Coronary artery (tissue), 2 donors: Measurements from ENCODE around the gene BACH2.

Experiments
- DNase-seq: peaks from one replicate; pipeline ENCODE4 v3.0.0-alpha.2; 2017; ENCODE audit warnings: low spot score
- H3K27ac ChIP-seq, 2 donors: fragments of 200-600 bp; sonication (generic); one replicate each; pipeline ENCODE4 v1.5.1; 2016 to 2019
- H3K4me3 ChIP-seq: fragments of 200-600 bp; sonication (generic); 2 replicates; pipeline ENCODE4 v1.5.1; 2016; ENCODE audit warnings: mild to moderate bottlenecking, moderate library complexity
- TF ChIP-seq, protein P1 (sequence below): fragments of 200-600 bp; sonication (generic); IDR thresholded peaks from one replicate; pipeline ENCODE4 v1.5.1; 2019; ENCODE audit warnings: antibody characterized with exemption

Gene BACH2

DNA sequence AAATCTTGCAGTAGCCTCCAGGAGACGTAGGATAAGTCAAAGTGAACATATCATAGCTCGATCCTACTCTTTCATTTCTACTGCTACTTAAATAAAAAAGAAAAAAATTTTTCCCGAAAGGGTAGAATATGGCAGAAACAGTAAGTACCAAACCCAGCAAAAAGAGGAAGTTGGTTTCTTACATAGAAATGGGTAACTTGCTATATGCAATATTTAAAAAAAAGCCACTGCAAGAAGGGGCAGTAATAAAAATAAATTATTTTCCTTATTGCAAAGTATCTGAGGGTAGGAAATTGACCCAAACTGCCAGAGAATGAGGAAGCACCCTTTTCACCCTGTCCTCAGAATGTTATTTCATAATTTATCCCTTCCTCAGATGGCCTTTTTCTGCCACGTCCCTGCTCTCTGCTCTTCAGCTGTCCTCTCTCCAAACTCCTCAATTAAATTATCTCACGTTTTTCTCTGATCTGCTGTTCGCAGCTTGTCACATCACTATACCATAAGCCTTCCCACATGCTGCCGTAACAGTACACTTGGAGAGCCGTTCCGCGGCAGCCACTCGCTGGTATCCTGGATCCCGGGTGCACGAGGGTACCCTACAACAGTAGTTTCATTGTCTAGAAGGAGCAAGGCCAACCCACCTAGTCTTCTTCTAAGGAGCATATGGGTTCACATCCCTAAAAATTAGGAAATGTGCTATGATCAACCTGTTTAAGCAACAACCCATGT is 149.6 kb downstream of the BACH2 start:
- Histone ChIP-seq H3K27ac (no peak overlapping the region), H3K4me3 (no peak overlapping the region)
- TF ChIP-seq, protein P1, sequence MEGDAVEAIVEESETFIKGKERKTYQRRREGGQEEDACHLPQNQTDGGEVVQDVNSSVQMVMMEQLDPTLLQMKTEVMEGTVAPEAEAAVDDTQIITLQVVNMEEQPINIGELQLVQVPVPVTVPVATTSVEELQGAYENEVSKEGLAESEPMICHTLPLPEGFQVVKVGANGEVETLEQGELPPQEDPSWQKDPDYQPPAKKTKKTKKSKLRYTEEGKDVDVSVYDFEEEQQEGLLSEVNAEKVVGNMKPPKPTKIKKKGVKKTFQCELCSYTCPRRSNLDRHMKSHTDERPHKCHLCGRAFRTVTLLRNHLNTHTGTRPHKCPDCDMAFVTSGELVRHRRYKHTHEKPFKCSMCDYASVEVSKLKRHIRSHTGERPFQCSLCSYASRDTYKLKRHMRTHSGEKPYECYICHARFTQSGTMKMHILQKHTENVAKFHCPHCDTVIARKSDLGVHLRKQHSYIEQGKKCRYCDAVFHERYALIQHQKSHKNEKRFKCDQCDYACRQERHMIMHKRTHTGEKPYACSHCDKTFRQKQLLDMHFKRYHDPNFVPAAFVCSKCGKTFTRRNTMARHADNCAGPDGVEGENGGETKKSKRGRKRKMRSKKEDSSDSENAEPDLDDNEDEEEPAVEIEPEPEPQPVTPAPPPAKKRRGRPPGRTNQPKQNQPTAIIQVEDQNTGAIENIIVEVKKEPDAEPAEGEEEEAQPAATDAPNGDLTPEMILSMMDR = no peak
- no peak for DNase-seq

GRCh38 chr6:90146024-90146423 is 150.6 kb downstream of the BACH2 start:
- Histone ChIP-seq H3K4me3 (no peak overlapping the region), H3K27ac (no peak overlapping the region)
- TF ChIP-seq, protein P1 = no peak
- no peak for DNase-seq

DNA sequence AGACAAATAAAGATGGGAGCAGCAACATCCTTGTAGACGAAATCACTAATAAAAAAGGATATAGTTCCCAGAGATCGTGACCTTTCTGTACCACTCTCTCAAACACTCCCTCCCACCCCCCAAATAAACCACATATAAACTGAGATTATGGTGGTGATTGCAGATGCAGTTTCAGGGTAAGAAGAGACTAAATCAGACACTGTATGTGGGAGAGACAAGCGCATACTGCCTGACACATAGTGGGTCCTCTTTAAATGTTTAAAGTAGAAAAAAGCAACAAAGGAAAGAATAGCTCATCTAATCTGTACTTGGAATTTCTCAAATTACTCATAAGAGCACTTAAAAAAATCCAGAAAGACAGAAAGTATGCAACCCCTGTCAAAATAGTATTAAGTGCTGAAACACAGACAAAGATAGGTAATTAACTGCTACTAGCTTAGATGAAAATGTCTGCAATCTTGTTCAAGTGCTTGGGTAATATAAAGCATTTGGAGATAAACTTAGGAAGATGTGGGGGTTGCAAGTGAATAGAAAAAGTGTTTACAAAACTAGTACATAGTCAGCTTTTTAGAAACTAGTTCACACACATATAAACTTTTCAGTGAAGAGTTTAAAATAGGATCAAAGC is 151.6 kb downstream of the BACH2 start:
- TF ChIP-seq, protein P1 = no peak
- Histone ChIP-seq H3K27ac (no peak overlapping the region), H3K4me3 (no peak overlapping the region)
- DNase-seq = no peak

DNA sequence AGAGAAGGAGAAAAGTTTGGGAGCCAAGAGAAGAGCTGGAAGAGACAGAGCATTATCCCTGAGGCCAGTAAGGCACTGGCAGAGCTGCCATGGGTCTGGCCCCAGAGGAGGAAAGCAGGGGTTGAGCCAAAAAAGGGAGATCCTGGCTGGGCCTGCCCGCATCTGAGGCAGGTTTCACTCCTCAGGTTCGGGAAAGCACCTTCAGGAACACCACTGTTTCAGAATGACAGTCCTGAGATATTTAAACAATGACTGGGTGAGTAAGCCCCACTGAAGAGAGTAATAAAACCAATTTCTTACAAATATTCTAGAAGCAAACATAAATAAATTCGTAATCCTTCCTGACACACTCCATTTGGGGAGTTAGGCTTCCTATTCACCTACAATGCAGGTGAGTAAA is 152.2 kb downstream of the BACH2 start:
- TF ChIP-seq, protein P1 = no peak
- no peak overlapping the region for H3K27ac ChIP-seq
- DNase-seq = no peak
- H3K4me3 ChIP-seq = no peak overlapping the region

DNA sequence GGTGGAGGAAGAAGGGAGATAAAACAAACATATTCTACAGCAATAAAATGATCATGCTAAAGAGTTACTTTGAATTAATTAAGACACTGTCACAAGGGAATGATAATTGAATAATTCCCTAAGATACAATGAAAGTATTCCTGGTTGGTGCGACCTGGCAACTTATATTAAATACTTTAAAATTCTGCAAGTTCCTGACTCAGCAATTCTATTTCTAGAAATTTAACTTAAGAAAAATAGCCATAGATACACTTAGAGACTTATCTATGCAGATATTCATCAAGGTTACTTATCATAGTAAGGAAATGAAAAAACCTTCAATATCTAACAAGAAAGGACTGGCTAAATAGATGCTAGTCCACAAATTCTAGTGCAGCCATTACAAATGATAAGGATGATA is 156.0 kb downstream of the BACH2 start:
- Histone ChIP-seq H3K4me3 (no peak overlapping the region), H3K27ac (no peak overlapping the region)
- TF ChIP-seq, protein P1 = no peak
- no peak for DNase-seq

DNA sequence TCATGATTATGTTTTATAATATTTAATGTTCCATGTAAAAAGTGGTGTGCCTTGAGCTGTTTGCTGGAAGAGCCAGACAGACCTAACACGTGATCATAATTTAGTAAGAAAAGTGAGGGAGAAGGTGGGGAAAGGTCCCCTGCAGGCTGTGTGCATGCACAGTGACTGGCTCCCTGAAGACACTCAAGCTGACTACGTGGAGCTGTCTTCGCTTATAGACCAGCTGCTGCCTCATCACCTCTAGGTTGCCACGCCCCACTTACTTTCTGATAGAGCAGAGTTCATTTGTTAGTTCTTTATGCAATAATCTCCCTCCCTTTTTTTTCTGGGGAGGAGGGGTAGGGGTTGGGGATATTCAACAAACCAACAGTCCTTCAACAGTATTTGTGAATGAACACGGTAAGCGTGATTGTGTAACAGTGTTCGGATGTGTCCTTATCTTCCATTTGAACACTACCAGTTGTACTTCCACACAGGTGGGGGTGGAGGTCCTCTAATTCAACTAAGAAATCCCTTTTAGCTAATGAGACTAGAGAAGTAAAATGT is 157.3 kb downstream of the BACH2 start:
- no peak overlapping the region for H3K4me3 ChIP-seq
- H3K27ac ChIP-seq = no peak overlapping the region
- DNase-seq = no peak
- TF ChIP-seq, protein P1 = no peak
